IMR-90 (cell line): Measurements from ENCODE around the gene LIPM. TPM values are rescaled to one million over a fixed set of nuclear protein-coding genes. Genes with fewer than 3 reads are reported as not detected.
A peak's percentile ranks its signal among the peaks of the same experiment; 100 is the strongest.

Experiments used
- ATAC-seq: fragments of 200-7000 bp; cut with Tn5 transposase; 2 replicates; pipeline ENCODE4 v1.9.1; 2020; ENCODE audit warnings: low read depth, mild to moderate bottlenecking, moderate library complexity
- BruUV-seq: library from RNA; stranded (reverse); fragments of 400-500 nt; replicated peaks from 2 replicates; lab custom pipeline; 2021; lab: Mats Ljungman, UMichigan
- CTCF ChIA-PET: fragments of 300-600 bp; formaldehyde crosslinking; extraction: SDS; loops from one replicate; lab custom pipeline; 2021; ENCODE audit warnings: antibody characterized with exemption; lab: Yijun Ruan, JAX
- POLR2A ChIA-PET: fragments of 300-600 bp; sonication (Branson Sonifier 250); formaldehyde crosslinking; loops from one replicate; lab custom pipeline; 2022; ENCODE audit warnings: antibody characterized with exemption; ENCODE audit not compliant: unreplicated experiment; lab: Charles Lee
- DNase-seq: peaks from one replicate; pipeline ENCODE4 v3.0.0; 2013
- H2AFZ ChIP-seq: replicated peaks from 2 replicates; pipeline ENCODE3; 2013; ENCODE audit warnings: low read length, mild to moderate bottlenecking; ENCODE audit not compliant: poor library complexity
- H2AK5ac ChIP-seq: 2 replicates; pipeline ENCODE4 v1.6.1; 2013; ENCODE audit warnings: low read depth, low read length, inconsistent platforms
- H2AK9ac ChIP-seq: replicated peaks from 2 replicates; pipeline ENCODE3; 2013; ENCODE audit warnings: mild to moderate bottlenecking, low read depth, low read length, moderate library complexity; ENCODE audit not compliant: poor library complexity
- H2BK120ac ChIP-seq: 2 replicates; pipeline ENCODE4 v1.6.1; 2013; ENCODE audit warnings: low read depth, low read length, inconsistent platforms
- H2BK15ac ChIP-seq: 3 replicates; pipeline ENCODE4 v1.6.1; 2013; ENCODE audit warnings: low read depth, low read length, inconsistent platforms
- H2BK20ac ChIP-seq: 2 replicates; pipeline ENCODE4 v1.6.1; 2013; ENCODE audit warnings: low read depth, mild to moderate bottlenecking, inconsistent platforms, low read length, moderate library complexity
- H2BK5ac ChIP-seq: 2 replicates; pipeline ENCODE4 v1.6.1; 2013; ENCODE audit warnings: mild to moderate bottlenecking, low read depth, low read length, inconsistent platforms; ENCODE audit not compliant: poor library complexity, severe bottlenecking
- H3K14ac ChIP-seq: replicated peaks from 2 replicates; pipeline ENCODE4 v1.6.1; 2013; ENCODE audit warnings: low read depth, low read length, inconsistent platforms
- H3K18ac ChIP-seq: 2 replicates; pipeline ENCODE4 v1.6.1; 2013; ENCODE audit warnings: low read depth, low read length, control low read depth
- H3K23ac ChIP-seq: 2 replicates; pipeline ENCODE4 v1.6.1; 2013; ENCODE audit warnings: low read depth, low read length, inconsistent platforms
- H3K27ac ChIP-seq: 2 replicates; pipeline ENCODE4 v1.5.1; 2013; ENCODE audit warnings: mild to moderate bottlenecking, control low read depth, low read length; ENCODE audit not compliant: insufficient read depth
- H3K27me3 ChIP-seq: 2 replicates; pipeline ENCODE4 v1.6.1; 2013; ENCODE audit warnings: low read length; ENCODE audit not compliant: control insufficient read depth, insufficient read depth
- H3K36me3 ChIP-seq: 2 replicates; pipeline ENCODE4 v1.6.1; 2013; ENCODE audit warnings: low read length, mixed read lengths; ENCODE audit not compliant: control insufficient read depth, insufficient read depth
- H3K4ac ChIP-seq: 2 replicates; pipeline ENCODE4 v1.6.1; 2013; ENCODE audit warnings: low read depth, low read length, inconsistent platforms
- H3K4me1 ChIP-seq: 2 replicates; pipeline ENCODE4 v1.6.1; 2013; ENCODE audit warnings: low read length, mixed read lengths; ENCODE audit not compliant: control insufficient read depth, insufficient read depth
- H3K4me2 ChIP-seq: 2 replicates; pipeline ENCODE4 v1.6.1; 2013; ENCODE audit warnings: low read depth, mild to moderate bottlenecking, control low read depth, low read length, moderate library complexity
- H3K4me3 ChIP-seq: 2 replicates; pipeline ENCODE4 v1.5.1; 2013; ENCODE audit warnings: low read depth, mild to moderate bottlenecking, control low read depth, low read length, moderate library complexity; ENCODE audit not compliant: insufficient read depth
- H3K56ac ChIP-seq: 2 replicates; pipeline ENCODE4 v1.6.1; 2013; ENCODE audit warnings: low read length, inconsistent platforms; ENCODE audit not compliant: insufficient read depth; ENCODE audit errors: extremely low read depth
- H3K79me1 ChIP-seq, 2 experiments: 2 replicates each; pipeline ENCODE4 v1.6.1; 2013; ENCODE audit warnings: low read length in 2 of 2, inconsistent platforms in 1 of 2, low read depth in 1 of 2
- H3K9ac ChIP-seq: 2 replicates; pipeline ENCODE4 v1.6.1; 2013; ENCODE audit warnings: low read depth, low read length, control low read depth
- H3K9me1 ChIP-seq: 2 replicates; pipeline ENCODE4 v1.6.1; 2013; ENCODE audit warnings: low read length, inconsistent platforms; ENCODE audit not compliant: insufficient read depth
- H3K9me3 ChIP-seq: 2 replicates; pipeline ENCODE4 v1.6.1; 2013; ENCODE audit warnings: low read length; ENCODE audit not compliant: control insufficient read depth, insufficient read depth
- H4K20me1 ChIP-seq: 2 replicates; pipeline ENCODE4 v1.6.1; 2013; ENCODE audit warnings: low read length, inconsistent platforms; ENCODE audit not compliant: insufficient read depth
- H4K5ac ChIP-seq: 2 replicates; pipeline ENCODE4 v1.6.1; 2013; ENCODE audit warnings: mild to moderate bottlenecking, low read depth, low read length, control low read depth
- H4K8ac ChIP-seq, 2 experiments: 2 replicates each; pipeline ENCODE4 v1.6.1; 2013; ENCODE audit warnings: low read depth in 2 of 2, low read length in 2 of 2, control low read depth in 1 of 2, inconsistent platforms in 1 of 2
- H4K91ac ChIP-seq: 2 replicates; pipeline ENCODE4 v1.6.1; 2013; ENCODE audit warnings: low read depth, low read length, inconsistent platforms; ENCODE audit not compliant: insufficient read depth
- BHLHE40 ChIP-seq: fragments of 150-350 bp; IDR thresholded peaks from 2 replicates; pipeline ENCODE4 v1.6.1; 2016; ENCODE audit warnings: mild to moderate bottlenecking, low read depth, low read length
- CEBPB ChIP-seq: IDR thresholded peaks from 2 replicates; pipeline ENCODE4 v1.6.1; 2012; ENCODE audit warnings: low read depth, low read length, improper control_type of control experiment
- CHD1 ChIP-seq: IDR thresholded peaks from 2 replicates; pipeline ENCODE4 v1.6.1; 2012; ENCODE audit warnings: low read depth, low read length, improper control_type of control experiment
- FOS ChIP-seq: fragments of 150-350 bp; IDR thresholded peaks from 2 replicates; pipeline ENCODE4 v1.6.1; 2016; ENCODE audit warnings: low read depth, low read length
- MAFK ChIP-seq: IDR thresholded peaks from 2 replicates; pipeline ENCODE4 v1.6.1; 2012; ENCODE audit warnings: low read depth, low read length, improper control_type of control experiment
- MAZ ChIP-seq: IDR thresholded peaks from 2 replicates; pipeline ENCODE4 v1.6.1; 2012; ENCODE audit warnings: low read depth, mild to moderate bottlenecking, low read length, improper control_type of control experiment, moderate library complexity, borderline replicate concordance
- MXI1 ChIP-seq: IDR thresholded peaks from 2 replicates; pipeline ENCODE4 v1.6.1; 2012; ENCODE audit warnings: low read depth, mild to moderate bottlenecking, low read length, moderate library complexity, borderline replicate concordance
- NFE2L2 ChIP-seq: fragments of 150-350 bp; IDR thresholded peaks from 2 replicates; pipeline ENCODE4 v1.6.1; 2016; ENCODE audit warnings: low read depth, mild to moderate bottlenecking, low read length
- POLR2A ChIP-seq: IDR thresholded peaks from 2 replicates; pipeline ENCODE4 v1.6.1; 2012; ENCODE audit warnings: mild to moderate bottlenecking, low read depth, low read length
- RAD21 ChIP-seq: IDR thresholded peaks from 2 replicates; pipeline ENCODE4 v1.6.1; 2012; ENCODE audit warnings: low read length, improper control_type of control experiment
- RCOR1 ChIP-seq: IDR thresholded peaks from 2 replicates; pipeline ENCODE4 v1.6.1; 2012; ENCODE audit warnings: mild to moderate bottlenecking, low read length, improper control_type of control experiment; ENCODE audit not compliant: insufficient replicate concordance
- RFX5 ChIP-seq: IDR thresholded peaks from 2 replicates; pipeline ENCODE4 v1.8.0; 2012; ENCODE audit warnings: low read depth, mild to moderate bottlenecking, low read length, moderate library complexity
- SMC3 ChIP-seq: fragments of 150-350 bp; IDR thresholded peaks from 2 replicates; pipeline ENCODE4 v1.6.1; 2016; ENCODE audit warnings: low read depth, mild to moderate bottlenecking, antibody characterized with exemption, low read length, moderate library complexity
- USF2 ChIP-seq: fragments of 150-350 bp; IDR thresholded peaks from 2 replicates; pipeline ENCODE4 v1.6.1; 2017; ENCODE audit warnings: mild to moderate bottlenecking, antibody characterized with exemption, low read length, low read depth
- WGBS, 2 experiments: methylation state at CpG; one replicate each; pipeline versions ENCODE4 v1.1.5 to v1.1.7; 2013; ENCODE audit warnings: missing lambda C conversion rate in 2 of 2; ENCODE audit not compliant: insufficient read length in 1 of 2; ENCODE audit errors: extremely low coverage in 2 of 2; 5-methylcytosine and 5-hydroxymethylcytosine counted together
- dilution Hi-C: fragments of 300-500 bp; cut with HindIII; formaldehyde crosslinking; loops from one replicate; pipeline ENCODE4 v1.14.3; 2018; ENCODE audit warnings: low sequenced_read_pairs; ENCODE audit not compliant: unreplicated experiment
- in situ Hi-C: fragments of 300-500 bp; cut with MboI; formaldehyde crosslinking; loops from 3 replicates; pipeline ENCODE4 v1.14.3; 2019; ENCODE audit warnings: low sequenced_read_pairs, inconsistent platforms, mixed read lengths
- intact Hi-C: fragments of 100-400 bp; cut with micrococcal nuclease; formaldehyde crosslinking; loops from 2 replicates; pipeline ENCODE4 v1.10.0; 2022
- polyA plus RNA-seq, 3 experiments: library from polyadenylated mRNA; depleted of rRNA; stranded (reverse); fragments of >200 nt; gene quantifications; 2 replicates each; pipeline ENCODE4 v1.2.3, GENCODE V29; 2012; ENCODE audit warnings: low replicate concordance in 1 of 3
- total RNA-seq: library from RNA; depleted of rRNA; stranded (reverse); fragments of >200 nt; gene quantifications from 2 replicates; pipeline ENCODE4 v1.2.3, GENCODE V29; 2012
- TF ChIP-seq, protein P1 (sequence below): fragments of 150-350 bp; IDR thresholded peaks from 2 replicates; pipeline ENCODE4 v1.6.1; 2016; ENCODE audit warnings: low read depth, mild to moderate bottlenecking, low read length, moderate library complexity, borderline replicate concordance

The LIPM gene
- total and polyA plus RNA-seq, 2 of the 4 experiments (the other 2 are of a cell fraction), result not detected

GRCh38 chr10:88835096-88835909, 32.8 kb downstream of the LIPM start:
- Histone ChIP-seq H2AK5ac (no peak overlapping the region), H2AFZ (no peak overlapping the region), H3K9ac (no peak overlapping the region), H3K27ac (no peak overlapping the region), H3K36me3 (no peaks in the 10 kb centered on the region), H4K5ac (no peak overlapping the region), H4K20me1 (no peaks in the 10 kb centered on the region), H2BK20ac (no peak overlapping the region), H3K23ac (no peak overlapping the region), H3K9me1 (no peaks in the 10 kb centered on the region), H3K79me1 (no peaks in the 10 kb centered on the region), H3K4me3 (no peak overlapping the region), H3K18ac (no peak overlapping the region), H3K4ac (no peak overlapping the region), H4K91ac (no peak overlapping the region), H3K4me2 (no peak overlapping the region), H2AK9ac (no peak overlapping the region), H3K4me1 (no peaks in the 10 kb centered on the region), H3K27me3 (no peaks in the 10 kb centered on the region), H3K9me3 (no peaks in the 10 kb centered on the region), H2BK5ac (no peak overlapping the region), H3K14ac (no peak overlapping the region), H2BK15ac (peak overlapping the region; percentile 1; the same call in 1 of the 3 replicates), H3K56ac (no peak overlapping the region), H4K8ac (no peak overlapping the region), H2BK120ac (no peak overlapping the region)
- CTCF ChIA-PET, result interaction anchor here (0.6 to 3.2 kb wide), 16 partner anchors 9 to 270 kb away, joined by 3 to 36 read pairs (median 4); no protein-coding TSS in a partner anchor
- BruUV-seq, result no TSS peak
- no CpG with 5 or more reads among the region's 10 CpGs for WGBS, 2 experiments
- peak; percentile 89 for DNase-seq
- in situ Hi-C loops (loop anchor here (5.0 to 10.0 kb wide), 2 partner anchors 102 to 389 kb away; no protein-coding TSS in a partner anchor), intact Hi-C loops (loop anchor here (1.0 to 2.0 kb wide), 3 partner anchors 30 to 151 kb away; no protein-coding TSS in a partner anchor), dilution Hi-C loops (no loop called here)
- POLR2A ChIA-PET, result no interaction called here
- peak; percentile 98 for ATAC-seq
- no peak for TF ChIP-seq MAFK
- no peak for TF ChIP-seq NFE2L2
- no peak for TF ChIP-seq RFX5
- TF ChIP-seq RCOR1, result no peak
- TF ChIP-seq SMC3, result peak; percentile 96
- TF ChIP-seq CEBPB, result no peak
- TF ChIP-seq BHLHE40, result no peak
- TF ChIP-seq USF2, result peak; percentile 37; the same call in 1 of the 2 replicates
- no peak for TF ChIP-seq MAZ
- peak; percentile 99 for TF ChIP-seq RAD21
- no peak for TF ChIP-seq CHD1
- no peak for TF ChIP-seq FOS
- no peak for TF ChIP-seq MXI1
- TF ChIP-seq, protein P1, sequence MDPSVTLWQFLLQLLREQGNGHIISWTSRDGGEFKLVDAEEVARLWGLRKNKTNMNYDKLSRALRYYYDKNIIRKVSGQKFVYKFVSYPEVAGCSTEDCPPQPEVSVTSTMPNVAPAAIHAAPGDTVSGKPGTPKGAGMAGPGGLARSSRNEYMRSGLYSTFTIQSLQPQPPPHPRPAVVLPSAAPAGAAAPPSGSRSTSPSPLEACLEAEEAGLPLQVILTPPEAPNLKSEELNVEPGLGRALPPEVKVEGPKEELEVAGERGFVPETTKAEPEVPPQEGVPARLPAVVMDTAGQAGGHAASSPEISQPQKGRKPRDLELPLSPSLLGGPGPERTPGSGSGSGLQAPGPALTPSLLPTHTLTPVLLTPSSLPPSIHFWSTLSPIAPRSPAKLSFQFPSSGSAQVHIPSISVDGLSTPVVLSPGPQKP, result no peak
- peak; percentile 38 for TF ChIP-seq POLR2A
